GM21717 (cell line): ENCODE data around the gene DNASE1L1.

Experiments used
- ATAC-seq: cut with Tn5 transposase; IDR thresholded peaks from one replicate; pipeline ENCODE4 v1.9.1; 2021; ENCODE audit warnings: mild to moderate bottlenecking, moderate library complexity; ENCODE audit not compliant: unreplicated experiment

The DNASE1L1 gene

GRCh38 chrX:154384284-154384892, 24.7 kb downstream of the DNASE1L1 start:
- ATAC-seq = no peak

- ATAC-seq = no peak
Measured at GRCh38 chrX:154383359-154384283, 25.4 kb downstream of the DNASE1L1 start.

GRCh38 chrX:154382483-154383069, 26.5 kb downstream of the DNASE1L1 start:
- ATAC-seq = no peak

GRCh38 chrX:154381271-154381670, 27.8 kb downstream of the DNASE1L1 start:
- no peak for ATAC-seq

GRCh38 chrX:154380787-154381186, 28.3 kb downstream of the DNASE1L1 start:
- ATAC-seq = no peak

GRCh38 chrX:154380153-154380552, 28.9 kb downstream of the DNASE1L1 start:
- ATAC-seq = no peak

GRCh38 chrX:154379569-154379951, 29.5 kb downstream of the DNASE1L1 start:
- ATAC-seq = no peak

GRCh38 chrX:154378799-154379568, 30.1 kb downstream of the DNASE1L1 start, which contains the start of gene EMD:
Gene EMD, plus strand, starts transcription at chrX:154379295. Its CDS starts 190 bp downstream, at chrX:154379485.
- ATAC-seq = peak; percentile 68

- peak; percentile 72 for ATAC-seq
Measured at GRCh38 chrX:154378059-154378798, 30.8 kb downstream of the DNASE1L1 start.

GRCh38 chrX:154376774-154377173, 32.3 kb downstream of the DNASE1L1 start:
- no peak for ATAC-seq

GRCh38 chrX:154375156-154375504, 33.9 kb downstream of the DNASE1L1 start:
- ATAC-seq = no peak

- ATAC-seq = no peak
Measured at GRCh38 chrX:154374313-154375155, 34.5 kb downstream of the DNASE1L1 start, which contains the start of gene FLNA. Gene FLNA, minus strand, starts transcription at chrX:154374634. Its CDS starts 3,389 bp downstream, at chrX:154371245.

GRCh38 chrX:154373340-154374306, 35.4 kb downstream of the DNASE1L1 start:
- no peak for ATAC-seq

GRCh38 chrX:154372612-154373022, 36.4 kb downstream of the DNASE1L1 start:
- ATAC-seq = no peak

GRCh38 chrX:154371789-154372300, 37.2 kb downstream of the DNASE1L1 start:
- ATAC-seq = peak; percentile 1

- peak; percentile 54 for ATAC-seq
Measured at GRCh38 chrX:154371017-154371788, 37.9 kb downstream of the DNASE1L1 start.
